ENCODE results near the gene CARD6.
"Not testable (repeated sequence)": the region's sequence is repeated elsewhere in the genome, so short reads cannot be mapped to it uniquely, and the experiment has no call there.

CARD6 gene

DNA sequence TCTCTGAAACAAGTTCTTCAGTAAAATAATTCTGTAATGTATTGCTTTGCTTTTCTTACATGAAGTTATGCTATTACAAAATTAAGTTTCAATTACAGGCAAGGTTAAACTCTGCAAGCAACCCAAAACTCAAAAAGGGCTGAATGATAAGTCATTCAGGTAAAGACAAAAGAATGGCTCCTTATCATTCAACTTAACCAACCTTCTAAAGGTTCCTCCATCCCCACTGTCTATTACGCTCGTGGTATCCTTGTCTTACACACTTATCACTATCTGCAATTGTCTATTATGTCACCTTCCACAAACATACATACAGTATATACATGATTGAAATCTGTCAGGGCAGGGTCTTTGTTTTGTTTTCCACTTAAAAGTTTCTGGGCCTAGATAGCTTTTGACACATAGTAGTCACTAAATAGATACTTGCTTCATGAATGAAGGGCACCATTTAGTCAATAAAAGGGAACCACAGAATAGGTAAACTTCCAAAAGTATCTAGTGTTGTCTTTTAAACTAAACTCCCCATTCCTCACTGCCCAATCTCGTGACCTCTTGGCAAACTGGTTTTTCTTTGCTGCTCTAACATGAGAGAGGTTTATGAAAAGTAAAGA is 13.0 kb upstream of the CARD6 start:
- DNase-seq (ENCODE audit: low read depth, low spot score) = no peak

DNA sequence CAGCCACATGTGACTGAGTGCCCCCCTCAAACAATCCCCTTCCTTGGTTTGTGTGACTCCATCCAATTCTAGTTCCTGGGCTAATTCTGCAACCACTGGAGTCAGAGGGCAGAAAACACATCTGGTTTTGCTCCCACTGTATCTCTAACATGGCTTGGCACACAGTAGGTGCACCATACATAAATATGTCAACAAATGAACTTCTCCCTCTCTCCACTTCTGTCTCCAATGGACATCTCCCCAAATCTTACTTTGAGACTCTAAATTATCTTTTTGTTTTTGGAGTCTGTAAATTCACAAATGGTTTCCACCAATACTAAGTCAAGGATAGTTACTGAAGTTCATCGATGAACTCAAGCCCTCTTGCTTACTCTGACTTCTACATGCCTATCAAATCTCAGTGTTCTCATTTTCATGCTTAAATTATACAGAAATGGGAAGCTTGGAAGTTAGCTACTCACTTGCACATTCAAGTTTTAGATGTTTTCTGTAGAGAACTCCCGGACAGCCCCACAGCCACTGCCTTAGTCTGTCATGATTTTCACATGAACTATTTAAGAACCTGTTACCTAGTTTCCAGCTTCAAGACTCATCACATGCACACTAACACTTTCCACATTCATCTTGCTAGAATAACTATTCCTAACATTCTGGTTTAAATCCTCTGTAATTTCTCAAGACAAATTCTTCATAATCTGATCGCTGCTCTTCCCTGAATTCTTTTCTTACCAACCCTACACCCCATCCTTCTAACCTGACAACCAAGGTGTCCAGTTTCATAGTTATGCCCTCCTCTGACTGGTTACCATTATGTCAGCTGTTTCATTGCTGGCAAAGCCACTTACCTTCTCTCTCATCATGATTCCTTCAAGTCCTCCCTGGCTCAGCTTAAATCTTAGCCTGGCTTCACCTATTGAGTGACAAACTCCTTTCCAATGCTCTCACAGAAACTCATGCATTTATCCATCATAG is 12.2 kb upstream of the CARD6 start:
- DNase-seq (ENCODE audit: low read depth, low spot score) = no peak

DNA sequence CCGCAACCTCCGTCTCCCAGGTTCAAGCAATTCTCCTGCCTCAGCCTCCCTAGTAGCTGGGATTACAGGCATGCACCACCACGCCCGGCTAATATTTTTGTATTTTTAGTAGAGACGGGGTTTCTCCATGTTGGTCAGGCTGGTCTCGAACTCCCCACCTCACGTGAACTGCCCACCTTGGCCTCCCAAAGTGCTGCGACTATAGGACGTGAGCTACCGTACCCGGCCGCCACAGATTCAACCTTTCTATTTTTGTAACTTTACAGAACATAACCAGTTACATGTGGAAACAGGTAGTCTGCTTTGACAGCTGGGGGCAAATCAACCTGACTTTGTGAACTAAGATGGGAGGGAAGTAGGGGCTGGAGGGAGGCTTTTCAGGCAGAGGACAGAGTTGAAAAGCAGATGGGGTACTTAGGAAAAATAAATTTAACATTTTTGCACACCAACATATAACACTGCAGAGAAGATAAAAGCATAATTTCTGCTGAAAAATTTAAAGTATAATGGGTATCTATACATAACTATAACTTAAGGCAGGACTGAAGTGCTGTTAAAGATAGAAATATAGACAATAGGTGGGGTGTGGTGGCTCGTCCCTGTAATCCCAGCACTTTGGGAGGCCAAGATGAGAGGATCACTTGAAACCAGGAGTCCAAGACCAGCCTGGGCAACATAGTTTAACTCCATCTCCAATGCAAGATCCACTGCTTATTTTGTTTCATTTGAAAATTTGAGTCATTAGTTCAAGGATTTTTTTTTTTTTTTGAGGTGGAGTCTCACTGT is 11.2 kb upstream of the CARD6 start:
- DNase-seq (ENCODE audit: low read depth, low spot score) = no peak

DNA sequence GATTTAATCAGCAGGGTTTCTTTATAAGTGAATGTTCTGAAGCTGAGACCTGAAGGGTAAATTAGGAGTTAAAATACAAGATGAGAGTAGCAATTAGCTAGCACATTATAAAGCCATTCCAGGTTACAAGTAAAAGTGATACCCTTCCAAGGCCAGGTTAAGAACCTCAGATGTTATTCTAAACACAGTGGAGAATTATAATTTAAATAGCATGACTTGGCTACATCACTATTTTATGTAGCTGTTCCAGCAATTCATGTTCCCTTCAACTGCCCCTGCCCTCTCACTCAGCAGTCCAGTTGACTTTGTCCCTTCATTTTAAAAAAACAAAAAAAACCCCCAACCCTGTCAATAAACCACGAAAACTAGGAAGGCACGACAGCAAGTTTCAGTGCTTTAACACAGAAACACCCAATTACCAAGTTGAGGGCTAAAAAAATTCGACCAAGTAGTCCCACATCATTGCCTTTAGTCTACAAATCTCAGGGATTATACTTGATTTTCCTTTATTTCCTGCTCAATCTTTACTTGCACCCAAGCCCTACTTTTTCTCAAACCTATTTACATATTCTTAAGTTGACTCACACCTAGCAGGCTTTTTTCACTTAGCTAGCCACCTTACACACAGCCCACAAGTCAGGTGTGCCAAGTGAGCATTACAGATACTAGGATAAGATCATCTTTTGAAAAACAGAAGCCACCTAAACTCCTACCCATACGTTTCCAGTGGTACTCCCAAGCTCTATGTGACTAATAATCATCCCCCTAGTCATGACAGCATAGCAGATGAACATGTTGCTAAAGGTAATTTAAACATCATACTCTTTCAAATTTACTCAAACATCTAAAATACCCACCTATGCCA is 9.6 kb upstream of the CARD6 start:
- DNase-seq (ENCODE audit: low read depth, low spot score) = no peak

DNA sequence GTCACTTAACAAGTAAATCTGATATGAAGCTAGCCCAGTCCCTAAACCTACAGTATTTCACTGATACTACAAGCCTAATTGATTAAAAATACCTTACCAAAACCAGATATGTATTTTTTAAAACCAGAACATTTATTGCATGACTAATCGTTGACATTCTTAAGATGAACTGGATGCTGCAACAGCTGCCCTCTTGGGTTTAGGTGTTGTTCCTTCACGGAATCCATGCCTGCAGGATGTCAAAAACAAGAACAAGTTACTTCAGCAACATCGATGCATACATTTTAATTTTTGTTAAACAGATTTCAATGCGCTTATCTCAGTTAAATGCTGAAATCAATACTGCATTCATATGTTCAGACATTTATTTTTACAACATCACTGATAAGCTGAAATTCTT is 8.8 kb upstream of the CARD6 start:
- DNase-seq (ENCODE audit: low read depth, low spot score) = no peak

DNA sequence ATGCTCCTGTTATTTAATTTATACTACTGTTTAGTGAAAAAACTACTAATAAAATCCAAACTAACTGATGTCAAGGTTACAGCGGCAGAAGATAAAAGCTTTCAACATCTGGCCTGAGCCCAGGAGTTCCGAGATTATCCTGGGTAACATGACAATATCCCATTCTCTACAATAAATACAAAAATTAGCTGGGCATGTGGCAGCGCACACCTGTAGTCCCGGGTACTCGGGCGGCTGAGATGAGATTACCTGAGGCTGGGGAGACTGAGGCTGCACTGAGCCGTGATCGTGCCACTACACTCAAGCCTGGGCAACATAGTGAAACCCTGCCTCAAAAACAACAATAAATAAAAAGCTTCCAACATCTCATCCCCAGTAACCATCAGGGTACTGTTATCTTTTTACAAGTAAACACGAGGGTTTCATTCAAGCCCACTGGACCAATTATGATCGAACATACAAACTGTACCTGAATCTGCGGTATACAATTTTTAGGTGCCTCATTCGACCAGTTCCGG is 7.4 kb upstream of the CARD6 start:
- DNase-seq (ENCODE audit: low read depth, low spot score) = no peak

DNA sequence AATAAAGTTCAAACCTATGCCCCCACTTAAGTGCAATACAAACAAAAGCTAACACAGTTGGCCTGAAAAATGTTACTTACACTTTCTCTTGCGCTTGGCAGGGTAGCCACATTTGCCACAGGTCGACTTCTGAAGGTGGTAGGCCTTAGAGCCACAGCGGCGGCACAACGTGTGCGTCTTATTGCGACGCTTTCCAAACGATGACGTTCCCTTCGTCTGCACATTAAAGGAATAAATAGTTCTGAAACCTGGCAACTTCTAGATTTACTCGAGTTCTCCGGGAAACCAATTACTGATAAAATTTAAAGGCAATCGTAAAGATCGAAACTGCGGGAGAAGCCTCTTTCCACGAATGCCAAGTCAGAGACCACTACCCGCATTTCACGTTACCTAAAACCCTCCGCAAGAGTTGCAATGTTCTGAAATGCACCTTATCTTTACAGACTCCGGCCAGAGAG is 6.7 kb upstream of the CARD6 start:
- no peak for DNase-seq (ENCODE audit: low read depth, low spot score)

DNA sequence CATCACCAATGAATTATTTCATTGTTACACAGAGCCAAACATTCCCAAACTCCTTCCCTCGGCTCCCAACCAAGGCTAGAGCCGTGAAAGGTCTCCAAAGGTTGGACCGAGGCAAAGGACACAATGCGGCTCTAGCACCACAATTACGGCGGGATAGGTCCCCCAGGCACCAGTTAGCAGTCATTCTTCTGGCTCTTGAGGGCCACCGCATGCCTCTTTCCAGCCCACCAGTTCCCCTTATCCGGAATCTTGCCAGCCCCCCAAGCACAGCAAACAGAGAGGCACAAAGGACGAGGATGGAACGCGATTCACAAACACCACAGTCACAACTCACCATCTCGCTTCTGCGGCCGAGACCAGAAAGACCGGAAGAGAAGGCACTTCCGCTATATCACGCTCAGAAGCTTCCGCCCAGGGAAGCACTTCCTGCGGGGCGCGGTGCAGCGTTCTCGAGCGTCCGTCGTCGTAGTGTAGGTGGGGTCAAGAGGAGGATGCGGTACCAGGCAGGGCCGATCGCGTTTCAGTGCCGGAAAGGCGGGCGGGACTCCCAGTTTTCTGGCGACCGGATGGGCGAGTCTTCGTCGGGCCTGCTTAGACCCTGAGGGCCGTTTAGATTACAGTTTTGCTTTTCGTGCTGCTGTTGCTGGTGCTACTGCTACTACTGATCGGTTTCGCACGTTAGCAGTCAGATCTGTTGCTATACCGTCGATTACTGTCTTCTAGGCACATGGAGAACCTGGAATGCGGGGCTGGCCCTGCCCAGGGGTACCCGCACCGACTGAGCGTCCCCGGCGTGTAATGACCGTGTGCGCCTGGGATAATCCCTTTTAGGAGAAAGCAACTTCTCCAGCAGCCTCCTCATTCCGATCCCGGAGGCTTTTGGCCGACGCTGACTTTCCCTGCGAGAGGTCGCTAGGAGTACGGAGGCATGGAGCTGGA is 6.0 kb upstream of the CARD6 start, which contains the start of gene RPL37:
RPL37 (minus strand) TSS at position 374 of the 939 bp plus-strand sequence; CDS start at position 337, 37 bp downstream.
- peak; percentile 89 for DNase-seq (ENCODE audit: low read depth, low spot score)

DNA sequence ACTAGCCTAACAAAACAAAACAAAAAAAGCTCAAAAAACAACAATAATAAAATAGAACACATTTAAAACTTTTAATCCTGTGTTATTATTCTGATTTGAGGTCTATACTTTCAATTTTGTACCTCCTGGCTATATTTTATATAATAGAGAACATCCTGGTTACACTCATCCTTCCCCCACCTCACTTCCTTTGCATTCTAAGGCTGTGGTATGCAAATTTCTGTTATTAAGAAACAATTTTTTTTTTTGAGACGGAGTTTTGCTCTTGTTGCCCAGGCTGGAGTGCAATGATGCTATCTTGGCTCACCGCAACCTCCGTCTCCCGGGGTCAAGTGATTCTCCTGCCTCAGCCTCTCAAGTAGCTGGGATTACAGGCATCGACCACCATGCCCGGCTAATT is 3.1 kb upstream of the CARD6 start:
- no peak for DNase-seq (ENCODE audit: low read depth, low spot score)

DNA sequence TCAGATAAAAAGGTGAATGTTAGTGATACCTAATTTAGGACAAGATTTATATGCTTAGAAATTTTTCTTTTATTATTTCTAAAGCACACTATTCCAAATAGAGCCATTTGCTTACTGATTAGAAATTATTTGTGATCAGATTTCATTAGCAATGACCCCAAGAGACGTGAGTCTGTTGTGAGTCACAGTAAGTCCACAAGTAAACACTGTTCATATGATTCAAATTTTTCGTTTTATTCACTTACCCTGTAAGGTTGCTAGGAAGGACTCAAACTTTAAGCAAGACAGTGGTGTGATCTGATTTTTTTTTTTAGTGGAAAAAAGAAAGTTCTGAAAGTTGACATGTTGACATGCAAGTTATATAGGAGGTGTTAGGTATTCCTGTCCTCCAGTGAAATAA is 1.2 kb downstream of the CARD6 start:
- no peak for DNase-seq (ENCODE audit: low read depth, low spot score)

DNA sequence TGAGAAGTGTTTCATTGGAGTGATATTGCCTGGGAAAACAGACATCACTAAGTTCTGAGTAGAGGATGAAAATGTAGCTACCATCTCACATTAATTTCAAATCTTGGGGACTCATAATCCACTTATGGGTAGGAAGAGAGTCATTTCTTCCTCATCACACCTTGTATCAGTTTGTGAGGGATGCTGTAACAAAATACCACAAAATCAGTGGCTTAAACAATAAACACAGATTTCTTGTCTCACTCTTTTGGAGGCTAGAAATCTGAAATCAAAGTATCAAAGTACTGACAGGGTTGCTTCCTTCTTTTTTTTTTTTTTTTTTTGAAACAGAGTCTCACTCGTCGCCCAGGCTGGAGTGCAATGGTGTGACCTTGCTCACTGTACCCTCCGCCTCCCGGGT is 3.4 kb downstream of the CARD6 start:
- no peak for DNase-seq (ENCODE audit: low read depth, low spot score)

DNA sequence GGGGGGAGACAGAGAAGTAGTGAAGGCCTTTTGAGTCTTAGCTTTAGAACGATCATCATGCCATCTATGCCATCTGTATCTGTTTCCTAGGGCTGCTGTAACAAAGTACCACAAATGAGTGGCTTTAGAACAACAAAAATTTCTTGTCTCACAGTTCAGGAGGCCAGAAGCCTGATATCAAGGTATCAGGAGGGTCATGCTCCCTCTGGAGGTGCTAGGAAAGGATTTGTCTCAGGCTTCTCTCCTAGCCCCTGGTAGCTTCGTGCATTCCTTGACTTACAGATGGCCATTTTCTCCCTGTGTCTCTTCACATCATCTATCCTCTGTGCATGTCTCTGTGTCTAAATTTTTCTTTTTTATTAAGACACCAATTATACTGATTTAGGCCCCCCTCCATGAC is 5.2 kb downstream of the CARD6 start:
- DNase-seq (ENCODE audit: low read depth, low spot score) = no peak

DNA sequence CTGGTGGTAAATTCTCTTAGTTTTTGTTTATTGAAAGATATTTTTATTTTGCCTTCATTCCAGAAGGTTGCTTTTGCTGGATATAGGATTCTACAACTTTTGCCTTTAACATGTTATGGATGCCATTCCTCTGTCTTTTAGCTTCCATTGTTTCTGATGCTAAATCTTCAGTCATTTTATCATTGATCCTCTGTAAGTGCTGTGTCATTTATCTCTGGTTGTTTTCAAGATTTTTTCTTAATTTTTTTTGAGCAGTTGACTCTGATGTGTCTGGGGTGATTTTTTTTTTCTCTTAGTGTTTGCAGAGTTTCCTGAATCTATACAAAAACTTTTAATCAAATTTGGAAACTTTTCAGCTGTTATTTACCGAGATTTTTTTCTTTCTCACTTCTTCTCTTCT is 6.4 kb downstream of the CARD6 start:
- no peak for DNase-seq (ENCODE audit: low read depth, low spot score)

DNA sequence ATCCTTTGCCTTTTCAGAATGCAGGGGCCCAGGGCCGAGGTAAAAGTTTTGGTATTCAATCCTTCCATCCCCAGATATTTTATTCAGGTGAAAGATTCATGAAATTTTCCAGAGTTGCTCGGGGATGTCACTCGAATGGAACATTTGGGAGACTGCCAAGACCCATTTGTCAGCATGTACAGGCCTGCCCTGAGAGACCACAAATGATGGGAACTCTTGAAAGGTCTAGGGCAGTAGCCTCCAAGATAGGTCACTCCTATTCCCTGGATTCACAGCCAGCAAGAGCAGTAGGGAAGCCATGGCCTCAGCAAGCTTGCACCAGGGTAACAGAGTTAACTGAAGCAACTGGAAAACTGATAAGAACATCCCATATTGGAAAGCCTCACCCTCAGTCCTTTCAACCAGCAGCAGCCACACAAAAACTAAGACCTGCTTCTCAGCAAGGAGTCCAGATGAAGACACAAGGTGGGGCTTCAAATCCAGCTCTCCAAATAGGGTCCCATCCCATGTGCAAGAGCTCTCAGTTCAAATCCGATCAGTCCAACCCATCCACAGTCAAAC is 12.5 kb downstream of the CARD6 start:
- no peak for DNase-seq (ENCODE audit: low read depth, low spot score)

DNA sequence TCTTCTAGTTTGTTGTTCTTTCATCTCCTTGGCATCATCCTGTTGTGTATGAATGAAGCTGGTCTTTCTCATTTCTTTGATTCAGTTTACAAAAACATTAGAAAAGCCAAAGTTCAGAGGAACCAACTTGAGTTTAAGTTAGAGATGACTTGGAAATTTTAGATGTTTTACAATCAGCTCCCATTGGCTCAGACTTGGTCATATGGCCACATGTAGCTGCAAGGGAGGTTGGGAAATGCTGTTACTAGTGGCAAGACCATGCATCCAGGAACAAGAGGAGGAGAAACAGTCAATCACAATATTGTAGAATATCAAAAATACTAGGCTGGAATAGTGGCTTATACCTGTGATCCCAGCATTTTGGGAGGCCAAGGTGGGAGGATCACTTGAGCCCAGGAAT is 19.5 kb downstream of the CARD6 start:
- DNase-seq (ENCODE audit: low read depth, low spot score) = no peak

DNA sequence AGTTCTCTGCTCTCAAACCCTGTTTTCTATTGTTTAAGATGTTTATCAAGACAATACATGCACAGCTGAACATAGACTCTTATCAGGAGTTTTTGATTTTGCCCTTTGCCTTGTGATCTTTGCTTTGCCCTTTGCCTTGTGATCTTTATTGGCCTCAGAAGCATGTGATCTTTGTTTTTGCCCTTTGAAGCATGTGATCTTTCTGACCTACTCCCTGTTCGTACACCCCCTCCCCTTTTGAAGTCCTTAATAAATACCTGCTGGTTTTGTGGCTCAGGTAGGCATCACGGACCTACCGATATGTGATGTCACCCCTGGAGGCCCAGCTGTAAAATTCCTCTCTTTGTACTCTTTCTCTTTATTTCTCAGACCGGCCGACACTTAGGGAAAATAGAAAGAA is 23.8 kb downstream of the CARD6 start:
- not testable (repeated sequence) for DNase-seq (ENCODE audit: low read depth, low spot score)

DNA sequence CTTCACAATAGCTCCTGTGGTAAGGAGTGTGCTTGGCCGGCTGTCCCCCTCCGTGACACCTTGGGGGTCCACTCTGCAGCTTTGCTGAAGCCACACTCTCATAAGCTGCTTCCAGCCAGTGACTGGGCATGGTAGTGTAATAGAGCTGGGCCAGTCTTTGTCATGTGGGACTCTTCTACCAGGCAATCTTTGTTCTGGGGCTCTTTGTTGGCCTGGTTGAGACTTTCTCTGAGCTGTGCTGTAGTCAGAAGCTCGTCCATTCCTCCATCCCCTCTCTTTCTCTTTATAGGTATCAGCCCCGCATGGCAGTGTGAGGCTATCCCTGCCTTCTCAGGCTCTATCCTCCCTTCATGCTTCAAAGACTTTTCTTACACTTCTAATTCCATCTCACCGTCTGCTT is 25.7 kb downstream of the CARD6 start:
- DNase-seq (ENCODE audit: low read depth, low spot score) = no peak

DNA sequence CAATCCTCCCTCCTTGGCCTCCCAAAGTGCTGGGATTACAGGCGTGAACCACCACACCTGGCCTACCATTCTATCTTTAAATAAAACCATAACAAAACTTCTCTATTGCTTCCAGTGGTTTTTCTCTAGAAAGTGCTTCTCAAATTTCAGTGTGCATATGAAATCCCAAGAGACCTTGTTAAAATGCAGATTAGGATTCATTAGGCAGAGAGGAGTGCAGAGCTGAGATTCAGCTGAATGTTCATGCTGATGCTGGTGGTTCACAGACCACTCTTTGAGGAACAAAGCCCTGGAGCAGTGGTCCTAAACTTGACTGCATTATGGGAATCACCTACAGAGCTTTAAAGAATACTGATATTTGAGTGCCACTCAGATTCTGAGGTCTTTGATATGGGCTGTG is 28.2 kb downstream of the CARD6 start:
- DNase-seq (ENCODE audit: low read depth, low spot score) = no peak

DNA sequence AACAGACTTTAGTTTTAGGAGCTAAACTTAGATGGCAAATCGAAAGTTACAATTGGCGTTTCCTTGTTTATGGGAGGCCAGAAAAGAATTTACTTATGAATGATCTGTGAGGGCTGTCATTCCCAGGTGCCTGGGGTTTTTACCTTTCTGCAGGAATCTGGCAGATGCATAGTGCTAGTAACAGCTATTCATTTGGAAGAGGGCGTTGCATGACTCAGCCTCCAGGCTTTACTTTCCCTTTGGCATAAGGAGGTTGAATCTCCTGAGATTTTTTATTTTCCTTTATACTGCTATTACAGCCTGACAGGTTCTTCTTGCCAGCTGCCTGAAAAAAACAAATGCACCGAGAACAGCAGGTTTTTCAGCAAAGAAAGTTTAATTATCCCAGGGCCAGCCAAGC is 30.0 kb downstream of the CARD6 start:
- no peak for DNase-seq (ENCODE audit: low read depth, low spot score)

All from smooth muscle cell of the brain vasculature (primary cell).